BLaER1 treated with 17β-estradiol and CSF1 and Interleukin-3, amounts not matched to agents 10 nM and 100 nM (cell line): ENCODE results near the gene DHPS.
"Not testable (repeated sequence)": the region's sequence is repeated elsewhere in the genome, so short reads cannot be mapped to it uniquely, and the experiment has no call there.

ENCODE experiments used
- H3K27ac ChIP-seq, 11 experiments: shearing (Covaris generic); formaldehyde crosslinking; 2 replicates each; pipeline ENCODE4 v1.8.1; 2022
- H3K27me3 ChIP-seq, 11 experiments: shearing (Covaris generic); formaldehyde crosslinking; 2 replicates each; pipeline ENCODE4 v1.8.1; 2022
- H3K36me3 ChIP-seq, 11 experiments: shearing (Covaris generic); formaldehyde crosslinking; 2 replicates each; pipeline ENCODE4 v1.8.1; 2022
- H3K4me1 ChIP-seq, 10 experiments: shearing (Covaris generic); formaldehyde crosslinking; 2 replicates each; pipeline ENCODE4 v1.8.1; 2022
- H3K4me2 ChIP-seq, 11 experiments: shearing (Covaris generic); formaldehyde crosslinking; 2 replicates each; pipeline ENCODE4 v1.8.1; 2022
- H3K4me3 ChIP-seq, 10 experiments: shearing (Covaris generic); formaldehyde crosslinking; 2 replicates each; pipeline ENCODE4 v1.8.1; 2022
- H3K9ac ChIP-seq, 11 experiments: shearing (Covaris generic); formaldehyde crosslinking; 2 replicates each; pipeline ENCODE4 v1.8.1; 2022
- H3K9me3 ChIP-seq, 11 experiments: shearing (Covaris generic); formaldehyde crosslinking; replicated peaks in 1 of 11; 2 replicates each; pipeline ENCODE4 v1.8.1; 2022
- H4K20me1 ChIP-seq, 11 experiments: shearing (Covaris generic); formaldehyde crosslinking; 2 replicates each; pipeline ENCODE4 v1.8.1; 2022
- Cebpa-rat ChIP-seq, 11 experiments: shearing (Covaris generic); IDR thresholded peaks; 2 replicates each; pipeline ENCODE4 v1.8.1; 2022

Gene DHPS

DNA sequence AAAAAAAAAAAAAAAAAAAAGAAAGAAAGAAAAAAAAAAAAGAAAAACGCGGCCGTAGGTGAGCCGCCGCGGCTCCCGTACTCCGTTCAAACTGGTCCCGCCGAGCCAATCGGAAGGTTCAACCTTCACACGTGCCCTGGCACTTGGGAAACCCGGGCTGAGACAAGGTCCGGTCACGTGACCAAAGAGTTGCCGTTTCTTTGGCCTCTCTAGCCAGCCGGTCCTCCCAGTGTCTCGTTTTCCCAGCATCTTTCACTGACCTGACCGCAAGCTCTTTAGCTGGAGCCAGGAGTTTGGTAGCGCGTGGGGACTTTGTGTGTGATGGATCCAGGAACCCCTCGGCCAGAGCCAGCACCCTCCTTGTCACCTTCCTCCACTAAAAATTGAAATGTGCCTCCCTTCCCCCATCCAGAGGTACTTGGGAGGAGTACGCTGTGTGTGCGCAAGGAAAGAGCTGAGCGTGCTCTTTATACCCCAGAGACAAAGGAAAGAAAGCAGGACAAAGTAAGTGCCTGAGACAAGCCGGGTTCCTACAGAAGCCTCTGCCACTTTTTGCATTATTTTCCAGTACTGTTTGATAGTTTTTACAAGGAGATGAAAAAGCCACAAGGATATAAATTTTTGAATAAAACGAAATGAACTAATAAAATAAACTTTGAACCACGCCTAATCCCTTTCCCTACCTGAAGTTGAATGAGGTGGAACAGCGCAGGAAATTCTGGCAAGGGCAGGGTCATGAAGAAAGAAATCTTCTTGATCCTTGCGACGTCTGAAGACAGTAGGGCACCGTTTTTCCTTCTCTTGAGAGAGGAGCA is 41.1 kb upstream of the DHPS start:
- Histone ChIP-seq H3K36me3 (peaks cover 19 to 47% (median 40%) of the 10 kb centered on the region in 11 experiments), H3K4me2 (peak overlapping the region; percentile 84 to 100 (median 94)), H3K27me3 (no peaks in the 10 kb centered on the region), H3K9me3 (no peaks in the 10 kb centered on the region), H3K4me1 (peaks cover 29 to 43% (median 36%) of the 10 kb centered on the region in 10 experiments), H3K4me3 (peak overlapping the region; percentile 71 to 90 (median 84)), H3K9ac (peak overlapping the region; percentile 95 to 100 (median 99)), H4K20me1 (peaks cover 0 to 48% (median 42%) of the 10 kb centered on the region in 11 experiments; a peak in 20 of 22 replicates), H3K27ac (peak overlapping the region; percentile 90 to 99 (median 98))
- no peak for TF ChIP-seq Cebpa-rat (IDR thresholded peaks at IDR 0.05)

GRCh38 chr19:12721656-12722565 is 40.2 kb upstream of the DHPS start:
- Histone ChIP-seq H3K27ac (peak overlapping the region; percentile 90 to 99 (median 98)), H3K9me3 (no peaks in the 10 kb centered on the region), H3K4me3 (peak overlapping the region; percentile 71 to 90 (median 84)), H3K36me3 (peaks cover 24 to 47% (median 40%) of the 10 kb centered on the region in 11 experiments), H3K4me1 (peaks cover 29 to 43% (median 37%) of the 10 kb centered on the region in 10 experiments), H3K9ac (peak overlapping the region; percentile 95 to 100 (median 99)), H3K27me3 (no peaks in the 10 kb centered on the region), H4K20me1 (peaks cover 0 to 51% (median 49%) of the 10 kb centered on the region in 11 experiments; a peak in 21 of 22 replicates), H3K4me2 (peak overlapping the region; percentile 94 to 100 (median 98))
- TF ChIP-seq Cebpa-rat (IDR thresholded peaks at IDR 0.05): no peak

DNA sequence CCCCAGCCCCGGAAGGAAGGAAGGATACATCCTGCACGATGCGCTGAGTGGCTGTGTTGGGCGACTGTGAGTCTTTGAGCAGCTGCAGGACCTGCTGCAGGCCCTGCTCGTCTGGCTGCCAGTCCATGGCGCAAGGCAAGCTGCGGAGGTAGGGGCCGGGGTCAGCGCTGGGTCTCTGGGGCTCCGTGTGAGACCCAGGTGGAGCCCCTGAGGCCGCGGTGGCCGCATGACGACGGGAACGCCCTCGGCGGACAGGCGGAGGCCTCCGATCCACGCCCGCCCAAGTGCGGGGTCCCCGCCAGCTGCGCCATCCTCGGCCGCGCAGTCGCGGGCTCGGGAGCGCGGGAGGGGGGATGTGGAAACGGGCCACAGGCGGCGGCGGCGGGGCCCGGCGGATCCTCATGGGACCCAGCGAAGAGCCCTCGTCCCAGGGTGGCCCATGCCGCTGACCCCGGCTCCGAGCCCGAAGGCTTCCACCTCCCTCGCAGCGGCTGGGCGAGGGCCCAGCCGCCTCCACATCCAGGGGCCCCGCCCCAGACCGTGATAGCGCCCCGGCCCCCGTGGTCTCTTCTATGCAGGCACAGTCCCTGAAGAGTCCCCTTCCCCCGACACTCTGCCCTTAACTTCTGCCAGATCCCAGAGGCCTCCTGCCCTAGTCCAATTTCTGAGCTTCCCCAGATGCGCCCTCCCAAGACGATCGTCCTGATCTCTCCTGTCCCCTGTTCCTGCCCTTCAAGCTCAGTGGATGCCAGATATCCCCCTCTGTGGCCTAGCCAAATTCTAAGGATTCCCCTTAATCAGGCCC is 39.4 kb upstream of the DHPS start:
- H3K27me3 ChIP-seq: no peaks in the 10 kb centered on the region
- H3K4me2 ChIP-seq: peak overlapping the region; percentile 94 to 100 (median 98)
- peak overlapping the region; percentile 71 to 90 (median 84) for H3K4me3 ChIP-seq
- H3K9ac ChIP-seq: peak overlapping the region; percentile 95 to 100 (median 99)
- no peaks in the 10 kb centered on the region for H3K9me3 ChIP-seq
- peaks cover 32 to 49% (median 46%) of the 10 kb centered on the region in 11 experiments for H3K36me3 ChIP-seq
- peaks cover 6 to 60% (median 58%) of the 10 kb centered on the region in 11 experiments; a peak in 21 of 22 replicates for H4K20me1 ChIP-seq
- no peak for TF ChIP-seq Cebpa-rat (IDR thresholded peaks at IDR 0.05)
- peaks cover 29 to 43% (median 37%) of the 10 kb centered on the region in 10 experiments for H3K4me1 ChIP-seq
- H3K27ac ChIP-seq: peak overlapping the region; percentile 90 to 99 (median 98)

DNA sequence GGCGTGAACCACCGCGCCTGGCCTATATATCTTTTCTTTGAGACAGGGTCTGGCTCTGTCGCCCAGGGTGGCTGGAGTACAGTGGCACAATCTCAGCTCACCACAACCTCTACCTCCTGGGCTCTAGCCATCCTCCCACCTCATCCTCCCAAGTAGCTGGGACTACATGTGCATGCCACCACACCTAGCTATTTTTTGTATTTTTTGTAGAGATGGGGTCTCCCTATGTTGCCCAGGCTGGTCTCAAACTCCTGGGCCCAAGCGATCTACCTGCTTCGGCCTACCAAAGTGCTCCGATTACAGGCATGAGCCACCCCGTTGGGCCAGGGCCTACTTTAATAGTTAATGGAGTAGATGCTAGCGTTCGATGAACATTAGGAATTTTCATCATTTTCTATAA is 38.6 kb upstream of the DHPS start:
- Histone ChIP-seq H4K20me1 (peaks cover 11 to 67% (median 65%) of the 10 kb centered on the region in 11 experiments; a peak in 21 of 22 replicates), H3K9me3 (no peaks in the 10 kb centered on the region), H3K36me3 (peaks cover 40 to 57% (median 54%) of the 10 kb centered on the region in 11 experiments), H3K4me1 (peaks cover 29 to 43% (median 37%) of the 10 kb centered on the region in 10 experiments), H3K4me3 (peak overlapping the region; percentile 71 to 90 (median 84)), H3K27me3 (no peaks in the 10 kb centered on the region), H3K4me2 (peak overlapping the region; percentile 94 to 100 (median 98)), H3K27ac (peak overlapping the region in 10 of 11 experiments; percentile 90 to 99 (median 98); a peak in 18 of 22 replicates), H3K9ac (peak overlapping the region; percentile 95 to 100 (median 99))
- no peak for TF ChIP-seq Cebpa-rat (IDR thresholded peaks at IDR 0.05)

GRCh38 chr19:12715929-12716328 is 34.2 kb upstream of the DHPS start:
- H3K4me1 ChIP-seq: peaks cover 24 to 31% (median 28%) of the 10 kb centered on the region in 10 experiments
- peaks cover 80 to 97% (median 94%) of the 10 kb centered on the region in 11 experiments for H3K36me3 ChIP-seq
- no peak for TF ChIP-seq Cebpa-rat (IDR thresholded peaks at IDR 0.05)
- no peaks in the 10 kb centered on the region for H3K9me3 ChIP-seq
- H4K20me1 ChIP-seq: peaks cover 15 to 98% (median 95%) of the 10 kb centered on the region in 11 experiments; a peak in 21 of 22 replicates
- no peak overlapping the region for H3K4me2 ChIP-seq
- H3K27me3 ChIP-seq: no peaks in the 10 kb centered on the region
- no peak overlapping the region for H3K27ac ChIP-seq
- H3K9ac ChIP-seq: peak overlapping the region in 4 of 11 experiments; percentile 12 to 44 (median 22); a peak in 4 of 22 replicates
- H3K4me3 ChIP-seq: no peak overlapping the region

- no peaks in the 10 kb centered on the region for H3K9me3 ChIP-seq
- H3K4me3 ChIP-seq: no peak overlapping the region
- H3K27me3 ChIP-seq: no peaks in the 10 kb centered on the region
- no peak overlapping the region for H3K4me2 ChIP-seq
- peak overlapping the region in 1 of 11 experiments; percentile 19; a peak in 1 of 22 replicates for H3K9ac ChIP-seq
- peaks cover 15 to 98% (median 94%) of the 10 kb centered on the region in 11 experiments; a peak in 21 of 22 replicates for H4K20me1 ChIP-seq
- TF ChIP-seq Cebpa-rat (IDR thresholded peaks at IDR 0.05): no peak
- no peak overlapping the region for H3K27ac ChIP-seq
- H3K36me3 ChIP-seq: peaks cover 89 to 98% (median 97%) of the 10 kb centered on the region in 11 experiments
- H3K4me1 ChIP-seq: peaks cover 18 to 25% (median 21%) of the 10 kb centered on the region in 10 experiments
These were observed 33.4 kb upstream of the DHPS start for GRCh38 chr19:12715102-12715501.

DNA sequence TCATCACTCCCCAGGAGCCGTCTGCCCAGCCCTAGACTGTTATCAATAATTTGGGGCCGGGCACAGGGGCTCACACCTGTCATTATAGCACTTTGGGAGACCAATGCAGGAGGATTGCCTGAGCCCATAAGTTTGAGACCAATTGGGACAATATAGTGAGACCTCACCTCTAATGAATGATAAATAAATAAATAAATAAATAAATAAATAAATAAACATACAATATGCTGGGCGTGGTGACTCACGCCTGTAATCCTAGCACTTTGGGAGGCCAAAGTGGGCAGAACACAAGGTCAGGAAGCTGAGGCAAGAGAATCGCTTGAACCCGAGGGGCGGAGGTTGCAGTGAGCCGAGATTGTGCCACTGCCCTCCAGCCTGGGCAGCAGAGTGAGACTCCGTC is 31.6 kb upstream of the DHPS start:
- Histone ChIP-seq H4K20me1 (peaks cover 15 to 98% (median 88%) of the 10 kb centered on the region in 11 experiments; a peak in 21 of 22 replicates), H3K9ac (0 out of 22 replicates have a peak overlapping the region, but pooled peaks of 1 of the 11 experiments have one; percentile 9), H3K36me3 (peaks cover 94 to 98% (median 97%) of the 10 kb centered on the region in 11 experiments)
- H3K27me3 ChIP-seq, H3K4me1 ChIP-seq, H3K4me2 ChIP-seq, H3K4me3 ChIP-seq, H3K27ac ChIP-seq, H3K9me3 ChIP-seq: not testable (repeated sequence)

- not testable (repeated sequence) for H3K4me3 ChIP-seq, H3K27ac ChIP-seq, H3K27me3 ChIP-seq, H3K4me2 ChIP-seq, H3K9ac ChIP-seq, H3K9me3 ChIP-seq, H3K4me1 ChIP-seq
- Histone ChIP-seq H4K20me1 (peaks cover 15 to 96% (median 80%) of the 10 kb centered on the region in 11 experiments; a peak in 21 of 22 replicates), H3K36me3 (peaks cover 94 to 98% (median 97%) of the 10 kb centered on the region in 11 experiments)
These were observed 30.4 kb upstream of the DHPS start for GRCh38 chr19:12712077-12712476.
